IMR-90 (cell line): ENCODE data around the gene ARHGAP32.

Experiments used
- BHLHE40 ChIP-seq: fragments of 150-350 bp; IDR thresholded peaks from 2 replicates; pipeline ENCODE4 v1.6.1; 2016; ENCODE audit warnings: mild to moderate bottlenecking, low read depth, low read length
- CEBPB ChIP-seq: IDR thresholded peaks from 2 replicates; pipeline ENCODE4 v1.6.1; 2012; ENCODE audit warnings: low read depth, low read length, improper control_type of control experiment
- CHD1 ChIP-seq: IDR thresholded peaks from 2 replicates; pipeline ENCODE4 v1.6.1; 2012; ENCODE audit warnings: low read depth, low read length, improper control_type of control experiment
- MXI1 ChIP-seq: IDR thresholded peaks from 2 replicates; pipeline ENCODE4 v1.6.1; 2012; ENCODE audit warnings: low read depth, mild to moderate bottlenecking, low read length, moderate library complexity, borderline replicate concordance
- POLR2A ChIP-seq: IDR thresholded peaks from 2 replicates; pipeline ENCODE4 v1.6.1; 2012; ENCODE audit warnings: mild to moderate bottlenecking, low read depth, low read length
- RAD21 ChIP-seq: IDR thresholded peaks from 2 replicates; pipeline ENCODE4 v1.6.1; 2012; ENCODE audit warnings: low read length, improper control_type of control experiment
- RCOR1 ChIP-seq: IDR thresholded peaks from 2 replicates; pipeline ENCODE4 v1.6.1; 2012; ENCODE audit warnings: mild to moderate bottlenecking, low read length, improper control_type of control experiment; ENCODE audit not compliant: insufficient replicate concordance
- SMC3 ChIP-seq: fragments of 150-350 bp; IDR thresholded peaks from 2 replicates; pipeline ENCODE4 v1.6.1; 2016; ENCODE audit warnings: low read depth, mild to moderate bottlenecking, antibody characterized with exemption, low read length, moderate library complexity
- TF ChIP-seq, protein P1 (sequence below): conservative IDR thresholded peaks from 2 replicates; pipeline ENCODE4 v1.5.1; 2012; ENCODE audit warnings: mild to moderate bottlenecking, low read depth, low read length, improper control_type of control experiment
- TF ChIP-seq, protein P2 (sequence below): fragments of 150-350 bp; IDR thresholded peaks from 2 replicates; pipeline ENCODE4 v1.6.1; 2017; ENCODE audit warnings: mild to moderate bottlenecking, antibody characterized with exemption, low read length, low read depth
- TF ChIP-seq, protein P3 (sequence below): fragments of 150-350 bp; IDR thresholded peaks from 2 replicates; pipeline ENCODE4 v1.6.1; 2016; ENCODE audit warnings: low read depth, mild to moderate bottlenecking, low read length, moderate library complexity, borderline replicate concordance

DNA sequence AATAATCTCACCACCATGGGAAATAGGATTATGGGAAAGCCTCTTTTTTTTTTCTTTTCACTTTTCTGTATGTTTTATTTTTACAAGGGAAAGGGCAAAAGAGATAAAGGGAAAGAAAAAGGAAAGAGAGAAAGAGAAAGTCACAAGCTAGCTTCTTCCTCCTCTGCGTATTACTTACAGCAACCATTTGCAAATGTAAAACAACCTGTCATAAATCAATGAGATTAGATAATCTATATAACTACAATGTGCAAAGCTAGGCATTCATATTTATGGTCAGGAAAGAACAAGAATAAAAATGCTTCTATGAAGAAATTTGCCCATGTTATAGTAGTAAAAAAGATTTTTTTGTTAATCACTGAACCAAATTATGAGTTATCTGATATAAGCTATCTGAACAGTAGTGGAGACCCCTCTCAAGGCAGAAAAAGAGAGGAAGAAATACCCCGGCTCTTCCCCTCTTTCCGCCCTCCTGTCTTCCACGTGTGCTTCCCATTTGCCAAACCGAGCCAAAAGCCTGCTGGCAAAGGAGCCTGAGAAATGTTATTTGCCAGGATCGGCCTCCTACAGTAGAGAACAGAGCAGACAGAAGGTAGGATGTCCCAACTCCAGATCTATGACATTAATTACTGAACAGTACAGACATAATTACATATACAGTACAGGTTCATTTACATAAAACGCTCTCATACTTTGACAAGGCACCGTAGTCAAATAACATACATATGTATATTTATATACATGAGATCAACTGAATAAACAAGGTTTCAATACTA, 50.2 kb downstream of the ARHGAP32 start:
- TF ChIP-seq, protein P1, sequence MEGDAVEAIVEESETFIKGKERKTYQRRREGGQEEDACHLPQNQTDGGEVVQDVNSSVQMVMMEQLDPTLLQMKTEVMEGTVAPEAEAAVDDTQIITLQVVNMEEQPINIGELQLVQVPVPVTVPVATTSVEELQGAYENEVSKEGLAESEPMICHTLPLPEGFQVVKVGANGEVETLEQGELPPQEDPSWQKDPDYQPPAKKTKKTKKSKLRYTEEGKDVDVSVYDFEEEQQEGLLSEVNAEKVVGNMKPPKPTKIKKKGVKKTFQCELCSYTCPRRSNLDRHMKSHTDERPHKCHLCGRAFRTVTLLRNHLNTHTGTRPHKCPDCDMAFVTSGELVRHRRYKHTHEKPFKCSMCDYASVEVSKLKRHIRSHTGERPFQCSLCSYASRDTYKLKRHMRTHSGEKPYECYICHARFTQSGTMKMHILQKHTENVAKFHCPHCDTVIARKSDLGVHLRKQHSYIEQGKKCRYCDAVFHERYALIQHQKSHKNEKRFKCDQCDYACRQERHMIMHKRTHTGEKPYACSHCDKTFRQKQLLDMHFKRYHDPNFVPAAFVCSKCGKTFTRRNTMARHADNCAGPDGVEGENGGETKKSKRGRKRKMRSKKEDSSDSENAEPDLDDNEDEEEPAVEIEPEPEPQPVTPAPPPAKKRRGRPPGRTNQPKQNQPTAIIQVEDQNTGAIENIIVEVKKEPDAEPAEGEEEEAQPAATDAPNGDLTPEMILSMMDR: no peak
- TF ChIP-seq BHLHE40 (no peak), RCOR1 (no peak), CHD1 (no peak), CEBPB (no peak), POLR2A (no peak), MXI1 (no peak), SMC3 (no peak), RAD21 (no peak)
- TF ChIP-seq, protein P2, sequence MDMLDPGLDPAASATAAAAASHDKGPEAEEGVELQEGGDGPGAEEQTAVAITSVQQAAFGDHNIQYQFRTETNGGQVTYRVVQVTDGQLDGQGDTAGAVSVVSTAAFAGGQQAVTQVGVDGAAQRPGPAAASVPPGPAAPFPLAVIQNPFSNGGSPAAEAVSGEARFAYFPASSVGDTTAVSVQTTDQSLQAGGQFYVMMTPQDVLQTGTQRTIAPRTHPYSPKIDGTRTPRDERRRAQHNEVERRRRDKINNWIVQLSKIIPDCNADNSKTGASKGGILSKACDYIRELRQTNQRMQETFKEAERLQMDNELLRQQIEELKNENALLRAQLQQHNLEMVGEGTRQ: no peak
- TF ChIP-seq, protein P3, sequence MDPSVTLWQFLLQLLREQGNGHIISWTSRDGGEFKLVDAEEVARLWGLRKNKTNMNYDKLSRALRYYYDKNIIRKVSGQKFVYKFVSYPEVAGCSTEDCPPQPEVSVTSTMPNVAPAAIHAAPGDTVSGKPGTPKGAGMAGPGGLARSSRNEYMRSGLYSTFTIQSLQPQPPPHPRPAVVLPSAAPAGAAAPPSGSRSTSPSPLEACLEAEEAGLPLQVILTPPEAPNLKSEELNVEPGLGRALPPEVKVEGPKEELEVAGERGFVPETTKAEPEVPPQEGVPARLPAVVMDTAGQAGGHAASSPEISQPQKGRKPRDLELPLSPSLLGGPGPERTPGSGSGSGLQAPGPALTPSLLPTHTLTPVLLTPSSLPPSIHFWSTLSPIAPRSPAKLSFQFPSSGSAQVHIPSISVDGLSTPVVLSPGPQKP: no peak
